ENCODE results near the gene MARCHF3.
"Not testable (repeated sequence)": the region's sequence is repeated elsewhere in the genome, so short reads cannot be mapped to it uniquely, and the experiment has no call there.

MARCHF3 gene

DNA sequence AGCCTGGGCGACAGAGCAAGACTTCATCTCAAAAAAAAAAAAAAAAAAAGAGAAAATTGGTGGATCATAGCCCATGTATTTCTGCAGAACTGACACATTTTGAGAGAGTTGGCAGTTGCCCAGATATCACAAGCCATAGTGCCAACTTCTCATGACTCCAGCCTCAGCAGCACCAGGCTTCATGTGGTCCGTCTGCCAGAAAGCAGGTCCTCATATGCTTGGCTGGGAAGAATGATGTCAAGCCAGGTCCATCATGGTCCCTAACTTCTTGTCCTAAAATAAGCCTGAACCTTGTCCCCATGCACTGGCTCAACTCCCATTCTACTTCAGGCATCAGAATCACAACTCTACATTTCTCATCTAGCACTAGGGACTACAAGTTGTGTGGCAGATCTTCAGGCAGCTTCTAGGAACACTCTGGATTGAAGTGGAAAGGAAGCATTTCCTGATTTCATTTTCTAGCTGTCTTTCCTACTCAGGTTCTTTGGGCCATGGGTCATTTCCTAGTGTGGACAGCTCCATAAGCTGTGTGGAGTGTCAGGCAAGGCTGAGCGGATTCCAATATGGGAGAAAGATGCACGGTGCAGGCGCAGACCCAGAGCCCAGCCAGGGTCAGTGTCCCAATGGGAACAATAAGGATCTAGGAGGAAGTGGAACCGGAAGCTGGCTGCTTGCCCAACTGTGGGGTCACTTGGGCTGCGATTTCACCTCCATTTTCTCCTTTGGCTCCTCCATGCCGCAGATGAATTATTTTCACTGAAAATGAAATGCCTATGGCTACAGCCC is 163.3 kb downstream of the MARCHF3 start:
- DNase-seq: no peak

DNA sequence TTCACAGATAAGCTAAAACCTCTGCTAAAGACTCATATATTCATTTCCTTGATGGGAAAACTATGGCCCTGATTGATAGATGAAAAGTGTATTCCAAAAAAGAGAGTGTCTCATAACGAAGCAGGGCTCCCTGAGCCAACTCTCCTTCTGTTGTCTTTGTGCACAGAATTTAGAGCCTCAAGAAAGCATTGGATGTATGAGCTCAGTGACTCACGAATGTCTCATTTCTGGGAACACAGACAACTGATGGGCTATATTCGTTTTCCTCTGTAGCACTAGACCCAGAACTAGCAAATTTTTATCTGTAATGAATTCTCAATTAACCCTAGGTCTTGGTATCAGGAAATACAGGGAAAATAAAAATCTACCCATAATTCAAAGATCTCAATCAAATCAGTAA is 165.1 kb downstream of the MARCHF3 start:
- no peak for DNase-seq

DNA sequence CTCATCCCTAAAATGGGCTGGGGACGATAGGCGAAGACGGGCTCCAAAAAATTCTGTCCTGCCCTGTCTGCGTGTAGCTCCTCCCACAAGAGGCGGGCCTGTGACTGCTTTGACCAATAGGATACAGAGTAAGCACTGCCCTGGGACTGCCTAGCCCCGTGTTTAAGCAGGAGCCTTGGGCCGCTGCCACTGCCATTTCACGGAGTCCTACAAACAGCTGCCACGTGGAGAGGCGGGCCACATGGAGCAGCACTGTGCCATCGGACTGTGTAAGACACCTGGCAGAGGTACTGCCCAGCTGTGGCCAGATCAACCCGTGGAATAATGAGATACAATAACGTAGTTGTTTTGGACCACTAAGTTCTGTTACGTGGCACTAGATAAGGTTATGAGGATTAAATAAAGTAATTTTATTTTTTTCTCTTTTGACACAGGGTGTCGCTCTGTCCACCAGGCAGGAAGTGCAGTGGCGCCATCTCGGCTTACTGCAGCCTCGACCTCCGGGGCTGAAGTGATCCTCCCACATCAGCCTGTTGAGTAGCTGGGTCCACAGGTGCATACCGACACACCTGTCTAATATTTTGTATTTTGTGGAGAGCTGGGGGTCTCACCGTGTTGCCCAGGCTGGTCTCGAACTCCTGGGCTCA is 166.2 kb downstream of the MARCHF3 start:
- no peak for DNase-seq

GRCh38 chr5:126863402-126863801 is 167.0 kb downstream of the MARCHF3 start:
- DNase-seq: no peak

DNA sequence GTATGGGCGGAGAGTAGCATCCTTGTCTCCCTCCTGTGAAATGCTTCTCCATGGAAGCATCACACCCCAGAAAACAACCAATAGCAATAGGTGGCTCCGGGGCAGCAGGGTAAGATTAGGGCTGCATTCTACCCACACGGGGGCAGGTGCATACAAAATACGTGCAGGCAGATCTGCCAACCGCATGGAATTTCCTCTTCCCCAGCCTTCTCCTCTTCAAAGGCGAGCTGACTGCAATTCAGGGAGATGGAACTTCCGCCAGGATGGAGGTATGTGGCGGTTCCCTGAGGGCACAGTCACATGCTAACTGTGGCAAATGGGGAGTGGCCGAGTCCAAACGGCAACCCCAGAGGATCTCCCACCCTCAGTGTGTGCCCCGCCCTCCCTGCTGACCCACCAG is 171.9 kb downstream of the MARCHF3 start:
- no peak for DNase-seq

- no peak for DNase-seq
Measured at GRCh38 chr5:126857472-126858410, 172.6 kb downstream of the MARCHF3 start.

DNA sequence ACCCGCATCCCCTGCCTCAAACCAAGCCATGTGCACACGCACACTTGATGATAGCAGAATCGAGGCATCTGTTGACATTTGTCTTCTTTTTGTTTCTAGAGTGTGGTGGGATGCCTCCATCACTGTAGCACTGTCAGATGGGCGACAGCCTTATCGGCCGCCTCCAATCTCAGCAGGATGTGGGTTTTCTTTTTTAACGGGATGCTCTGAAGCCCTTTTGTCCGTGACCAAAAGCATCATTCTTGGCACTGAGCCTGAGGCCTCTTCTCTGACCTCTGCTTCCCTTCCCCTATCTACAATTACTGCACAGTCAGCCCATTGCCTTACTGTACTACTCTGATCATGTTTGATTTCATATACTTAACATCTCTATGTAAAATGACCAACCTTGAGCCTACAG is 175.1 kb downstream of the MARCHF3 start:
- DNase-seq: no peak

GRCh38 chr5:126854526-126855110 is 175.7 kb downstream of the MARCHF3 start:
- DNase-seq: no peak

DNA sequence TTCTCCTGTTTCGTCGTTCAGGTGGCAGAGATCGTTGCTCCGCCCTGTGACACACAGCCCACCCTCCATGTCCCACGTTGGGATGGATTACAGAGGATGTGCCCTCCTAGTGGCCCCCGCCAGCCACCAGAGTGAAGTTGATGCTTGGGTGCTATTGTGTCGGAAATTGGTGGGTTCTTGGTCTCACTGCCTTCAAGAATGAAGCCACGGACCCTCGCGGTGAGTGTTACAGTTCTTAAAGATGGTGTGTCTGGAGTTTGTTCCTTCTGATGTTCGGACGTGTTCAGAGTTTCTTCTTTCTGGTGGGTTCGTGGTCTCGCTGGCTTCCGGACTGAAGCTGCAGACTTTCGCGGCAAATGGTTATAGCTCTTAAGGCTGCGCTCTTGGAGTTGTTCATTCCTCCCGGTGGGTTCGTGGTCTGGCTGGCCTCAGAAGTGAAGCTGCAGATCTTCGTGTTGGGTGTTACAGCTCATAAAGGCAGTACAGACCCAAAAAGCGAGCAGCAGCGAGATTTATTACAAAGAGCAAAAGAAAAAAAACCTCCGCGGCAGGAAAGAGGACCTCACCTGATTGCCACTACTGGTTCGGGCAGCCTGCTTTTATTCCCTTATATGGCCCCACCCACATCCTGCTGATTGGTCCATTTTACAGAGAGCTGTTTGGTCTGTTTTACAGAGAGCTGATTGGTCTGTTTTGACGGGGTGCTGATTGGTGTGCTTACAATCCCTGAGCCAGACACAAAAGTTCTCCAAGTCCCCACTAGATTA is 176.6 kb downstream of the MARCHF3 start:
- peak; percentile 43 for DNase-seq

GRCh38 chr5:126852841-126853271 is 177.5 kb downstream of the MARCHF3 start:
- peak; percentile 22 for DNase-seq

DNA sequence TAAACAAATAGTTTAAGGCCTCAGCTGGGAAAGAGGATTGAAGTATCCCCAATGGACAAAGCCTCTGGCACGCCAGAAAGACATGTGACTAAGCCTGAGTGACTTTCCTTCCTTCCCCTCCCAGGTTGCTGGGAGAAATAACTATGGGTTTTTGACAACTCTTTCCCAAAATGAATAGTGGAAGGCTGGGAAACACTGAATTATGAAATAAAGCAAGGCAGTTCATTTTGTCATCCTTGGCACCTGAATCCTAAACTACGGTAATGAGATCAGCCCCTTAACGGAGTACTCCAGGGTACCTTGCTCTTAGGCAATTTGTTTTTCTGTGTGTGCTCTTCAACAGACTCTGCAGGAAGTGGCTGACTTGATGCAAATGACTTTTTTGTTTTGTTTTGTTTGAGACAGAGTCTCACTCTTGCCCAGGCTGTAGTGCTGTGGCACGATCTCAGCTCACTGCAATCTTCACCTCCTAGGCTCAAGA is 178.2 kb downstream of the MARCHF3 start:
- no peak for DNase-seq

- DNase-seq: peak; percentile 40
Measured at GRCh38 chr5:126851501-126852011, 178.8 kb downstream of the MARCHF3 start.

DNA sequence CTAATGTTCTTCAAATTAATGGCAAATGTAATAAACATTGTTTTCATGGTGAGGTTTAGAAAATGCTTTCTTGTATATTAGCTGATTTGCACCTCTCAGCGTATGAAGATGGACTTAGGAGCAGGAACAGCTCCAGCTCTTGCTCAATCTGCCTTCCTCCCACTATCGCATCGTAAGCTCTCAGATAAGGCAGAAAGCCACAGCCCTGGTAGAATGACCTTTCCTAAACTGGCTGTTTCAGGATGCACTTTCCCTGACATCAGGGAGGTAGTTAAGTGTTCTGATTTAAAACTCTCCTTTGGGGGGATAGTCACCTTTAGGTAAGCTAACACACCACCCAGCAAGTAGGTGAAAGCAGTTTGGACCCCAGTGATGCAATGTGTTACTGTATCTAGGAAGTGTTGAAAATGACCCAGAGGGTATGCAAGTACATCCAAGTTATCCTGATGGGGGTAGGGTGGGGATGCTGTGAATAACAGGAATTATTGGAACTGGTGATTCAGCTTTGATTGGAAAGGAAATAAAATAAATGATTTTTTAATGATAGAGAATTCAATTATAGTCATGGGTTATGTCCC is 181.2 kb downstream of the MARCHF3 start:
- no peak for DNase-seq

DNA sequence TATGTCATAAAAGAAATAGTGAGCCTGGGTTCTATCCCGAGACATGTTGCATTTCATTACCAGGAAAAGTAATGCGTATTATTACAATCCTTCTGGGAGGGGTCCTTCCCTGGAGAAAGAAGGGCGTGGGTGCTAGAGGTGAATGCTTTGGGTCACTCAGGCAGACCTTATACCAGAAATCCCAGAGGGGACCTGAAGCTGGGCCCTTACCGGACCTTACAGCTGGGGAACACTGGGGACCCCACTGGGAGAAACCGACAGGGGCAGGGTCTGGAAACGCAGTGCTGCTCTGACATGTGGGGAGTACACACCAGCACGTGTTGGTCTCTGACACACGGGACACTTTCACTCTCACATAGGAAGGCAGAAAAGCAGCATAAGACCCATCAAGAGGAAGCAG is 182.1 kb downstream of the MARCHF3 start:
- DNase-seq: no peak

GRCh38 chr5:126847826-126848251 is 182.5 kb downstream of the MARCHF3 start:
- DNase-seq: no peak

DNA sequence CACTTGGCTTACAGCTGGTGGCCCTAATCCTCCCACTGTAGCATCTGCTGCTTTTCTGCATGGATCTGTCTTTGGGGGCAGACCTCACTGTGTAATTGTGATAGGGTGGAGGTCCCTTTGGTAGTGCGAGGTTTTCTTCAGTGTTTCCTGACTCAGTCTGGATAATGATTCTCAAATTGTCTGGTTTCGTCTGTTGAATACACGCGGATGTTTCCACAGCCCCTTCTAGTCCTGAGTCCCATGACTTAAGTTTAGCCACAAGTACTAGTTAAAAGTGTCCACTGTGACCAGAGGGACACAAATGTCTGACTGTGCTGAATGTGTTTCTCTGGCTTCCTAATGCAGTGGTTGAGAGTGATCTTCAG is 182.9 kb downstream of the MARCHF3 start:
- no peak for DNase-seq

DNA sequence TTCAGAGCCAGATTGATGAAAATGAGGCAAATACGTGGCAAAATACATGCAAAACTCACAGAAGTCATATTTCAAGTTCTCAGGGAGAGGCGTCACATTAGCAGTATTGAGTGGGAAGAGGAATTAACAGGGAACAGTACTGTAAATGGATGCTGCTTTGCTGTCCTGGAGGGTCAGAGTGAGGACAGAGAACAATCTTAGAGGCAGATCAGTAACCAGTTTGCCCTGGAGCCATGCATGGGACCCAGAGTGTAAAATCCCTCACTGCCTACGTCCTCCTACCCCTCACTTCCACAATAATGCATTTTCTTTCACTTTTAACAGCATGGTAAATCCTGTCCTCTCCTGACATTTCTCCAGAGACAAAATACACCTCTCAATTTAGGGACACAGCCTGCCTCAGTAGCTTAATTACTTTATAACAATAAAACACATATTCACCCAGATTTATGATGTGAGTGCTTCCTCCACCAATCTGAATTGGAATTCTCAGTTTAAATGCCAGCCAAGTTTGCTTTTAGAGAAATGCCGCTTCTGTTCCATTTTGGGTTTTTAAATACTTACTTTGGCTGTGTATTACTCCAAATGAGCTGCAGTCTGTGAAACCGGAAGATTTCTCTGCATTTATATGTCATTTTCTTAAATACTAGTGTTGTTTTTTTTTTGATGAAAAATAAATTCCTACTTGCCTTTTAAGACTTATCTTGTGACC is 183.5 kb downstream of the MARCHF3 start:
- DNase-seq: no peak

GRCh38 chr5:126846344-126846743 is 184.0 kb downstream of the MARCHF3 start:
- no peak for DNase-seq

DNA sequence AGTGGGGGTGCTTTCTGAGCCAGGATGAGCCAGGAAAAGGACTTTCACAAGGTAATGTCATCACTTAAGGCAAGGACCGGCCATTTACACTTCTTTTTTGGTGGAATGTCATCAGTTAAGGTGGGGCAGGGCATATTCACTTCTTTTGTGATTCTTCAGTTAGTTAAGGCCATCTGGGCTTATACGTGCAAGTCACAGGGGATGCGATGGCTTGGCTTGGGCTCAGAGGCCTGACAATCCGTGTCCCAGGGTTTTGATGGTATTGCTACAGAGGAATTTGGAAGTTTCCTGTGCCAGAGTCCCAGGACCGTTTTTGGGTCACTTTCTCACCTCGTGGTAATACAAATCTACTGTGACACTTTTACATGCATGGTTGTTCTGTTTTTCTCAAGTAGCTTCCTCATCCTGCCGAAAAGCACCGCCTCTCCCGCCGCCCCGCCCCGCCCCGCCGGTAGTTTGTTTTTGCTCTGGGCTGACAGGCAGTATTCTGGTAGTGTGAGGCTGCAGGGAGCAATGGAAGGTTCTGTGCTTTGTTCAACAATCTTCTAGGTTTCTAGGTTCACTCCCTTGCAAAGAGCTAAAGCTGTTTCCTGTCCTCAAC is 184.8 kb downstream of the MARCHF3 start:
- DNase-seq: peak; percentile 63

DNA sequence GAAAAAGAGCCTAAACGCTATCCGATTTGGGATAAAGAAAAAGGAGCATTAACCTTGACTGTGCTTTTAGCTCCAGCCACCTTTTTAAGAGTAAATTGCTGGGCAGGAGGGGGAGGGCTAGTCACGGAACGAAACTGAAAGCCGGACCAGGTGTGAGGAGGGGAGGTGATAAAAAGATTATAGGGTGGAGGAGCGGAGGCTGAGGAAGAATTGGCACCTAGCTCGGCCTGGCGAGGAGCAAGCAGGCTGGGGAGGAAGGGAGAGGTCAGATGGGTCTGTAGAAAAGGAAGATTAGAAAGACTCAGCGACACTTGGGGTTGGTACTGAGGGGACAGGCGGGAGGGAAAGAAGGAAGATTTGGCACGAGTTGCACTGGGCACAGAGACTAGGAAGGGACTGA is 187.0 kb downstream of the MARCHF3 start:
- not testable (repeated sequence) for DNase-seq

All from activated T-cell treated with anti-CD3 and anti-CD28 coated beads, Interleukin-2, amount 50 U/mL, for 1 hour (primary cell).